Stimulated activated CD8-positive, alpha-beta memory T cell treated with anti-CD3 and anti-CD28 coated beads, Interleukin-4, amount 100 ng/mL, for 48 hours (primary cell): Measurements from ENCODE around the gene IFI44.
A peak's percentile ranks its signal among the peaks of the same experiment; 100 is the strongest.

ENCODE experiments used
- DNase-seq: peaks from one replicate; pipeline ENCODE4 v3.0.0-alpha.2; 2020

IFI44 gene

GRCh38 chr1:78649628-78650027 lies at the start of gene IFI44:
IFI44 (plus strand) TSS chr1:78649831; CDS start chr1:78650196, 365 bp downstream.
- DNase-seq: peak; percentile 76

- no peak for DNase-seq
Observed at GRCh38 chr1:78601068-78601467, 48.6 kb upstream of the IFI44 start.

GRCh38 chr1:78603206-78603605 lies 46.4 kb upstream of the IFI44 start:
- no peak for DNase-seq

- DNase-seq: no peak
Observed at GRCh38 chr1:78604643-78605042, 45.0 kb upstream of the IFI44 start.

- no peak for DNase-seq
Observed at GRCh38 chr1:78606274-78606673, 43.4 kb upstream of the IFI44 start.

- DNase-seq: no peak
Observed at GRCh38 chr1:78607334-78607927, 42.2 kb upstream of the IFI44 start.

GRCh38 chr1:78607944-78608343 lies 41.7 kb upstream of the IFI44 start:
- no peak for DNase-seq

- peak; percentile 49 for DNase-seq
Observed at GRCh38 chr1:78617615-78618026, 32.0 kb upstream of the IFI44 start.

GRCh38 chr1:78619032-78619431 lies 30.6 kb upstream of the IFI44 start:
- no peak for DNase-seq

- no peak for DNase-seq
Observed at GRCh38 chr1:78619446-78619802, 30.2 kb upstream of the IFI44 start.

GRCh38 chr1:78619803-78620579 lies 29.6 kb upstream of the IFI44 start, which contains the start of gene IFI44L:
IFI44L (plus strand) TSS chr1:78620448; CDS start chr1:78627916, 7,468 bp downstream.
- peak; percentile 69 for DNase-seq

GRCh38 chr1:78620666-78621065 lies 29.0 kb upstream of the IFI44 start:
- DNase-seq: no peak

- DNase-seq: no peak
Observed at GRCh38 chr1:78622548-78622947, 27.1 kb upstream of the IFI44 start.

GRCh38 chr1:78624035-78624434 lies 25.6 kb upstream of the IFI44 start:
- DNase-seq: no peak

GRCh38 chr1:78627321-78627720 lies 22.3 kb upstream of the IFI44 start:
- DNase-seq: no peak

GRCh38 chr1:78630600-78630999 lies 19.0 kb upstream of the IFI44 start:
- DNase-seq: no peak

GRCh38 chr1:78633209-78633608 lies 16.4 kb upstream of the IFI44 start:
- DNase-seq: no peak

- no peak for DNase-seq
Observed at GRCh38 chr1:78640462-78640861, 9.2 kb upstream of the IFI44 start.

- no peak for DNase-seq
Observed at GRCh38 chr1:78641558-78641957, 8.1 kb upstream of the IFI44 start.

GRCh38 chr1:78645723-78646122 lies 3.9 kb upstream of the IFI44 start:
- no peak for DNase-seq

- no peak for DNase-seq
Observed at GRCh38 chr1:78647238-78647637, 2.4 kb upstream of the IFI44 start.

GRCh38 chr1:78650114-78650660 lies 556 bp downstream of the IFI44 start:
- DNase-seq: no peak

GRCh38 chr1:78651241-78651640 lies 1.6 kb downstream of the IFI44 start:
- peak; percentile 37 for DNase-seq

- DNase-seq: no peak
Observed at GRCh38 chr1:78652019-78652560, 2.5 kb downstream of the IFI44 start.
